GM12865 (cell line): Measurements from ENCODE around the gene GPC6.

ENCODE experiments used
- DNase-seq: peaks from one replicate; pipeline ENCODE4 v3.0.0; 2010; ENCODE audit warnings: low read depth
- H3K4me3 ChIP-seq: 2 replicates; pipeline ENCODE4 v1.5.1; 2011; ENCODE audit warnings: mild to moderate bottlenecking, low read depth, low read length, control low read depth
- TF ChIP-seq, protein P1 (sequence below): IDR thresholded peaks from 2 replicates; pipeline ENCODE4 v1.5.1; 2011; ENCODE audit warnings: low read length, control low read depth, low read depth, inconsistent platforms; ENCODE audit not compliant: insufficient read depth; ENCODE audit errors: missing control alignments

GPC6 gene

DNA sequence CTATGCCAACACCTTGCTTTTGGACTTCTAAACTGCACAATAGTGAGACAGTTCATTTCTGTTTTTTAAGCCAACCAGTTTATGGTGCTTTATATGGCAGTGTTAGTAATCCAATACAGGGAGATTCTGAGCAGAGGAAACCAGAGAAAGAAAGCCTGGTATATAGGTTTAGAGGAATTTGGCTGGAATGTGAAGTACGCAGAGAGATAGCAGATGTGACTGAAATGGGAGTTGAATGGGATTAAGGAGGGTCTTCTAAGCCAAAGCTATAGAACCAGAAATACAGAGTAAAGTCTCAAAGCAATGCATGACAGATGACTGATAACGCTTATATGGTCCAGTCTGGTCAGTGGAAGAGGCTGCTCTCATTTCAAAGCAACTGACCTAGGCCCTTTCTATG lies 453.7 kb downstream of the GPC6 start:
- TF ChIP-seq, protein P1, sequence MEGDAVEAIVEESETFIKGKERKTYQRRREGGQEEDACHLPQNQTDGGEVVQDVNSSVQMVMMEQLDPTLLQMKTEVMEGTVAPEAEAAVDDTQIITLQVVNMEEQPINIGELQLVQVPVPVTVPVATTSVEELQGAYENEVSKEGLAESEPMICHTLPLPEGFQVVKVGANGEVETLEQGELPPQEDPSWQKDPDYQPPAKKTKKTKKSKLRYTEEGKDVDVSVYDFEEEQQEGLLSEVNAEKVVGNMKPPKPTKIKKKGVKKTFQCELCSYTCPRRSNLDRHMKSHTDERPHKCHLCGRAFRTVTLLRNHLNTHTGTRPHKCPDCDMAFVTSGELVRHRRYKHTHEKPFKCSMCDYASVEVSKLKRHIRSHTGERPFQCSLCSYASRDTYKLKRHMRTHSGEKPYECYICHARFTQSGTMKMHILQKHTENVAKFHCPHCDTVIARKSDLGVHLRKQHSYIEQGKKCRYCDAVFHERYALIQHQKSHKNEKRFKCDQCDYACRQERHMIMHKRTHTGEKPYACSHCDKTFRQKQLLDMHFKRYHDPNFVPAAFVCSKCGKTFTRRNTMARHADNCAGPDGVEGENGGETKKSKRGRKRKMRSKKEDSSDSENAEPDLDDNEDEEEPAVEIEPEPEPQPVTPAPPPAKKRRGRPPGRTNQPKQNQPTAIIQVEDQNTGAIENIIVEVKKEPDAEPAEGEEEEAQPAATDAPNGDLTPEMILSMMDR, result no peak
- DNase-seq, result no peak
- H3K4me3 ChIP-seq, result no peak overlapping the region

DNA sequence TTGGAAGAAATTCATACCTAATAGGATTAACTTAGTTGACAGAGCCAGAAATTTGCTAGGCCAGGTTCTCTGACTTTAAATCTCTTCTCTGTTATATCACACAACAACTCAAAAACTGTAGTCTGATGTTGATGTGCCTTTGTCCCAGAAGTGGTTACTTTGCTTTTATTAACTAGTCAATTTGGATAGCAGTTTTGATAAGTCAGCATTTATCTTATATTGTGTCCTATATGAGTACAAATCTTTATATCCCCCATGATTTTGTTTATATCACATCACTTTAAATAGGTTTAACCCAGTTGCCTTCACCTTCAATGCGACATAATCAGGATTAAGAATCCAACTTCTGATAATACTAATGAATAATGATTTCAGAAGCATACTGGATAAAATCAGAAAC lies 459.3 kb downstream of the GPC6 start:
- DNase-seq, result no peak
- TF ChIP-seq, protein P1, result no peak

DNA sequence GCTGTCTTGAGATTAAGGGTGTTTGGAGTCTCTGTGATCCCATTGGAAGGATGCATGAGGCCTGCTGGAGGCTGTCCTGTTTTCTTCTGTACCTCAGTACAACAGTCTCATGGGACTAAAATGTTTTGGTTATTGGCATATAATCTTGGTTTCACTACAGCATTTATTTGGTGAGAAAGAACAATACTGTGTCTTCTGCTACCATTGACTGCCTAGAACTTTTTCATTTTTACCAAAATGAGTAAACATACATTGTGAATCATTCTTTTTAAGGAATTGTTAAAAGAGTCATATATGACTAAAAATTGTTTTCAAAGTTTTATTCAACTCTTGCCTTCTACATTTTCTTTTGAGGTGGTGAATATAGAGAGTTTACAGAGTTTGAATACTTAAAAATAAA lies 459.8 kb downstream of the GPC6 start:
- TF ChIP-seq, protein P1, result no peak
- no peak for DNase-seq
- H3K4me3 ChIP-seq, result no peak overlapping the region

More for the DNA sequence above, 459.3 kb downstream of the GPC6 start:
- H3K4me3 ChIP-seq, result no peak overlapping the region

DNA sequence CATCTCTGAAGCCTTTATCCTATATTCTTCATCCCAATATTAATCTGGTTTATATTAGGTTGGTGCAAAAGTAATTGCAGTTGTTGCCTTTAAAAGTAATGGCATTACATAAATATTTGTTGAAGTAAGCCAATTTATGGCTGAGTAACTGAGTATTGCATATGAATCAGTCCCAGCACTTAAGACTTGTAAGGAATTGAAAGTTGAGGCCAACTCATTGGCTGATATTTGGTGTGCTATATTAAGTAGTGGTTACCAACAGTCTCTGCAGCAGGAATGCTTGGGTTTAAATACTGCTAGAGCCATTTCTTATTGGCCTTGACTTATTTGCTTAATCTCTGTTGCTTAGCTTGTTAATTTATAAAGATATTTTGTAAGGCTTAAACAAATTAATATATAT lies 460.7 kb downstream of the GPC6 start:
- DNase-seq, result no peak
- TF ChIP-seq, protein P1, result no peak
- H3K4me3 ChIP-seq, result no peak overlapping the region

DNA sequence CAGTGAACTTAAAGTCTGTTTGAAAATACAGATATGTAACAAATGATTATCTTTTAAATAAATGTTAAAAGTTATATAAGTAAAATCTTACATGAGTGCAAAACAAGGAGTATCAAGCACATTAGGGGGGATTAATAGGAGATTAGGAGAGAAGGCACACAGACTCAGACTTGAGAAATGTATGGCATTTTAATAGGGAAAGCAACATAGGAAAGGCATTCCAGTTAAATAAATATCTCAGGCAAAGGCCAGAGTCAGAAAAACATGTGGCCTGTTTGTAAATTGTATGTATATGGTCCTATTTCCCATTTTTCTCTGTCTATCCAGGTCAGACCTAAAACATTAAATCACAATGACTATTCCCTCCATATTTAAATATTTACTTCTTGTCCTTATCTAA lies 462.7 kb downstream of the GPC6 start:
- H3K4me3 ChIP-seq, result no peak overlapping the region
- DNase-seq, result no peak
- TF ChIP-seq, protein P1, result no peak

DNA sequence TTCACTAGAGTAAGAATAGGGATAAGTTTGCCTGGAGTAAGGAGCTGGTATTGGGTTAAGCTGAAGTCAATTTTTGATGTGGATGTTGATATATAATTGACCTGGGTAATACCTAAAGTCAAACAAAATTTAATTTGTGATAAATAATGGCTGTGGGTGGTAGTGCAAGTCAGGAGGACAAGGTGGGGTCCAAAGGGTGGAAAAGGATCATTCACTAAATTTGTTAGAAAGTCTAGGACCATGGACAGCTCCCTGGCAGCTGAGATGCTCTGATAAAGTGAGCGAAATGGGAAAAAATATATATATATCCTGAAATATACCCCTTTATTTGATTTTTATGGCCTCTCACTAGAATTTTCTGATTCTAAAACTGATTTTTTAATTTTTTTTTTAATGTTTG lies 463.5 kb downstream of the GPC6 start:
- DNase-seq, result peak; percentile 4
- TF ChIP-seq, protein P1, result no peak
- H3K4me3 ChIP-seq, result no peak overlapping the region

DNA sequence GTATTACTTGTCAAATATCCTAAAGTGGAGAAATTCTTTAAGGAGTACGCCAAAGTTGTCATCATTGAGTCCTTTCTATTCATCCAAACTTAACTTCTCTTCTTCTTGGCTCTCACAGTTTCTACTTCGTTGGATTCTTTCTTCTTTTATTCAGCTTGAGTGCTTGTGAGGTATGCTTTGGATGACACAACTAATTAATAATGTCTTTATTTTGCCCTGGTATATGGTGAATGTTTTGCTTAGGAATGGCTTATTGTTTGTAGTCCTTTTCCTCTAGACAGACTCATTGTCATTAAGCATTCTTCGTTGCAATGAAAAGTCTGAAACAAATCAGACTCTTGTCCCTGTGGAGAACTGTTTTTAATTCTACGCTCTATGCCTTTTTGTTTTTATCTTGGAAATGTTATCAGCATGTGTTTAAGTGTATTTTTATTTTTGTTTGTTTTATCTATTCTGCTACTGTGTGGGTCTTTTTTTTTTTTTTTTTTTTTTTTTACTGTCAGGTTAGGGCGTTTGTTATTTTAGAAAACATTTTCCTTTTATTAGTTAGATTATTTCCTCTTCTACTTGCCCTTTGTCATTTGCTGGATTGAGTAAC lies 471.5 kb downstream of the GPC6 start:
- no peak for DNase-seq
- no peak overlapping the region for H3K4me3 ChIP-seq
- TF ChIP-seq, protein P1, result no peak
